HTR-8/SVneo (cell line): ENCODE measurements around the gene ESPN.
A peak's percentile ranks its signal among the peaks of the same experiment; 100 is the strongest.

Source experiments
- DNase-seq: peaks from one replicate; pipeline ENCODE4 v3.0.0; 2011; ENCODE audit warnings: low spot score, mixed read lengths; ENCODE audit not compliant: insufficient read length
- FAIRE-seq: peaks from 2 replicates; lab custom pipeline; 2011; peaks lifted over from hg19 to GRCh38; lab: Jason Lieb, UNC

The ESPN gene

GRCh38 chr1:6473974-6474814, 49.6 kb downstream of the ESPN start:
- DNase-seq (no peak), FAIRE-seq (no peak)

GRCh38 chr1:6474815-6475282, 50.3 kb downstream of the ESPN start:
- no peak for FAIRE-seq
- DNase-seq = no peak

GRCh38 chr1:6475381-6476133, 51.0 kb downstream of the ESPN start:
- FAIRE-seq (peak; percentile 64), DNase-seq (peak; percentile 71)

- FAIRE-seq (no peak), DNase-seq (no peak)
Measured at GRCh38 chr1:6476483-6476882, 51.9 kb downstream of the ESPN start.

- no peak for DNase-seq
- FAIRE-seq = no peak
Measured at GRCh38 chr1:6477039-6477820, 52.7 kb downstream of the ESPN start.

- DNase-seq (no peak), FAIRE-seq (no peak)
Measured at GRCh38 chr1:6481820-6482219, 57.2 kb downstream of the ESPN start.

GRCh38 chr1:6483017-6483760, 58.6 kb downstream of the ESPN start:
- FAIRE-seq (peak; percentile 20), DNase-seq (no peak)

- DNase-seq (no peak), FAIRE-seq (no peak)
Measured at GRCh38 chr1:6483761-6484117, 59.2 kb downstream of the ESPN start.

GRCh38 chr1:6484826-6485167, 60.2 kb downstream of the ESPN start:
- FAIRE-seq = no peak
- no peak for DNase-seq

- FAIRE-seq = no peak
- DNase-seq = no peak
Measured at GRCh38 chr1:6485168-6486101, 60.9 kb downstream of the ESPN start.

- FAIRE-seq = peak; percentile 54
- DNase-seq = peak; percentile 84
Measured at GRCh38 chr1:6486433-6487011, 61.9 kb downstream of the ESPN start.

- no peak for FAIRE-seq
- no peak for DNase-seq
Measured at GRCh38 chr1:6487804-6488484, 63.4 kb downstream of the ESPN start.

- DNase-seq = no peak
- no peak for FAIRE-seq
Measured at GRCh38 chr1:6488602-6489382, 64.2 kb downstream of the ESPN start.

GRCh38 chr1:6489383-6489765, 64.8 kb downstream of the ESPN start:
- no peak for FAIRE-seq

GRCh38 chr1:6489799-6490180, 65.2 kb downstream of the ESPN start:
- FAIRE-seq = no peak
- peak; percentile 81 for DNase-seq

More at GRCh38 chr1:6489383-6489765, 64.8 kb downstream of the ESPN start:
- DNase-seq = no peak

- FAIRE-seq = no peak
- peak; percentile 60 for DNase-seq
Measured at GRCh38 chr1:6490181-6491080, 65.9 kb downstream of the ESPN start.
